Suprapubic skin (tissue), 3 donors: ENCODE data around the gene CEND1.

ENCODE experiments used
- CTCF ChIP-seq, 2 donors: fragments of 200-600 bp in 1 of 2; fragments of 450-650 bp in 1 of 2; sonication (generic) in 1 of 2; IDR thresholded peaks; one replicate each; pipeline ENCODE4 v1.5.1; 2016 to 2019; ENCODE audit warnings: antibody characterized with exemption in 2 of 2, mild to moderate bottlenecking in 1 of 2, moderate library complexity in 1 of 2
- EP300 ChIP-seq: sonication (generic); formaldehyde crosslinking; IDR thresholded peaks from one replicate; pipeline ENCODE4 v1.6.1; 2017; ENCODE audit warnings: antibody characterized with exemption
- POLR2A ChIP-seq, 2 donors: fragments of 450-650 bp; IDR thresholded peaks; one replicate each; pipeline ENCODE4 v1.6.1; 2017; ENCODE audit warnings: antibody characterized with exemption in 2 of 2, mild to moderate bottlenecking in 2 of 2, moderate library complexity in 2 of 2

- TF ChIP-seq CTCF (IDR thresholded peaks at IDR 0.05) (no peak), POLR2A (IDR thresholded peaks at IDR 0.05) (no peak), EP300 (no peak)
Observed at GRCh38 chr11:742156-742546, 47.7 kb downstream of the CEND1 start.
